ENCODE data around the gene STRIT1. TPM values are rescaled to one million over a fixed set of nuclear protein-coding genes. Genes with fewer than 3 reads are reported as not detected.

STRIT1 gene
- total and polyA plus RNA-seq, 10 of the 15 experiments (the other 5 are each of a cell fraction or from before 2014, with no cell fraction given) = not detected

- no peaks in the 10 kb centered on the region; a peak in 1 of 4 replicates for H3K27me3 ChIP-seq (replicated peaks in 1 of 2; ENCODE audit: control insufficient read depth in 2 of 2, insufficient read depth in 2 of 2, low read length in 1 of 2)
- H3K36me3 ChIP-seq (ENCODE audit: control insufficient read depth in 2 of 2, insufficient read depth in 2 of 2, low read length in 1 of 2) = no peaks in the 10 kb centered on the region
- DNase-seq (ENCODE audit: low read depth, low spot score) (no peak), FAIRE-seq (no peak), ATAC-seq (no peak)
- no peak overlapping the region for H3K9ac ChIP-seq (ENCODE audit: control insufficient read depth, insufficient read depth, low read length)
- H3K4me1 ChIP-seq (ENCODE audit: control insufficient read depth, insufficient read depth, low read length) = no peaks in the 10 kb centered on the region
- RAD21 ChIA-PET (ENCODE audit: unreplicated experiment) = no interaction called here
- POLR2A ChIA-PET = no interaction called here
- no peak overlapping the region for H3K4me2 ChIP-seq (ENCODE audit: control insufficient read depth, insufficient read depth)
- in situ Hi-C loops (cut with MboI) (no loop called here), intact Hi-C loops (cut with micrococcal nuclease; ENCODE audit: unreplicated experiment) (no loop called here)
- H4K20me1 ChIP-seq (ENCODE audit: control insufficient read depth, insufficient read depth) = no peaks in the 10 kb centered on the region
- H3K9me3 ChIP-seq (replicated peaks; ENCODE audit: control insufficient read depth, insufficient read depth, low read length) = no peaks in the 10 kb centered on the region
- TF ChIP-seq WRNIP1 (IDR thresholded peaks at IDR 0.05; ENCODE audit: borderline replicate concordance, low read depth, low read length) = no peak
- no peak for TF ChIP-seq POU2F2 (IDR thresholded peaks at IDR 0.05; ENCODE audit: borderline replicate concordance, low read depth, low read length)
- CTCF ChIA-PET = no interaction called here
- no peak overlapping the region for H3K27ac ChIP-seq (ENCODE audit: control insufficient read depth, insufficient read depth)
- no peak overlapping the region for H2AFZ ChIP-seq (ENCODE audit: control insufficient read depth, low read depth, low read length)
- no TSS peak for BruUV-seq (replicated peaks)
- no peak overlapping the region for H3K4me3 ChIP-seq
- H3K79me2 ChIP-seq (ENCODE audit: control insufficient read depth, insufficient read depth, low read length) = no peaks in the 10 kb centered on the region
- SMC1A ChIA-PET (ENCODE audit: uncharacterized antibody, unreplicated experiment) = no interaction called here
Measured at GRCh38 chr3:155242342-155242741, 51.1 kb downstream of the STRIT1 start.

- in situ Hi-C loops (cut with MboI) = no loop called here
- ChIA-PET POLR2A (no interaction called here), CTCF (no interaction called here), RAD21 (ENCODE audit: unreplicated experiment) (no interaction called here), SMC1A (ENCODE audit: uncharacterized antibody, unreplicated experiment) (interaction anchor here (0.6 kb wide), 1 partner anchor 9 kb away, joined by 3 read pairs; no protein-coding TSS in a partner anchor)
- no peak overlapping the region for H3K9ac ChIP-seq (ENCODE audit: control insufficient read depth, insufficient read depth, low read length)
- ATAC-seq (no peak), FAIRE-seq (no peak), DNase-seq (ENCODE audit: low read depth, low spot score) (no peak)
- no peaks in the 10 kb centered on the region for H3K4me1 ChIP-seq (ENCODE audit: control insufficient read depth, insufficient read depth, low read length)
- intact Hi-C loops (cut with micrococcal nuclease; ENCODE audit: unreplicated experiment) = no loop called here
- no peak overlapping the region for H3K4me2 ChIP-seq (ENCODE audit: control insufficient read depth, insufficient read depth)
- H3K27me3 ChIP-seq (replicated peaks in 1 of 2; ENCODE audit: control insufficient read depth in 2 of 2, insufficient read depth in 2 of 2, low read length in 1 of 2) = no peaks in the 10 kb centered on the region; a peak in 1 of 4 replicates
- WGBS (ENCODE audit: insufficient coverage, insufficient replicate concordance, low lambda C conversion rate, missing lambda C conversion rate) = 29% methylated on average over 4 of the region's 4 CpGs
- no peak overlapping the region for H3K4me3 ChIP-seq
- no peak overlapping the region for H3K27ac ChIP-seq (ENCODE audit: control insufficient read depth, insufficient read depth)
- no peaks in the 10 kb centered on the region for H3K79me2 ChIP-seq (ENCODE audit: control insufficient read depth, insufficient read depth, low read length)
- no peak overlapping the region for H2AFZ ChIP-seq (ENCODE audit: control insufficient read depth, low read depth, low read length)
- no peaks in the 10 kb centered on the region for H4K20me1 ChIP-seq (ENCODE audit: control insufficient read depth, insufficient read depth)
- BruUV-seq (replicated peaks) = no TSS peak
- H3K9me3 ChIP-seq (replicated peaks; ENCODE audit: control insufficient read depth, insufficient read depth, low read length) = no peaks in the 10 kb centered on the region
- no peaks in the 10 kb centered on the region for H3K36me3 ChIP-seq (ENCODE audit: control insufficient read depth in 2 of 2, insufficient read depth in 2 of 2, low read length in 1 of 2)
- TF ChIP-seq YY1 (IDR thresholded peaks at IDR 0.05; ENCODE audit: low read depth, low read length) (no peak), WRNIP1 (IDR thresholded peaks at IDR 0.05; ENCODE audit: borderline replicate concordance, low read depth, low read length) (no peak), E4F1 (IDR thresholded peaks at IDR 0.05; ENCODE audit: borderline replicate concordance, partially characterized antibody) (no peak), ZNF384 (IDR thresholded peaks at IDR 0.05; ENCODE audit: borderline replicate concordance, low read depth, low read length) (no peak), FOS (IDR thresholded peaks at IDR 0.05; ENCODE audit: borderline replicate concordance, extremely low read depth, insufficient read length) (no peak), ATF3 (IDR thresholded peaks at IDR 0.05; ENCODE audit: borderline replicate concordance, extremely low read depth, low read depth, low read length) (no peak), NR2C2 (IDR thresholded peaks at IDR 0.05; ENCODE audit: borderline replicate concordance, control insufficient read depth, insufficient read length, low read depth) (no peak), CBFB (IDR thresholded peaks at IDR 0.05; ENCODE audit: low read depth) (no peak), ZNF24 (IDR thresholded peaks at IDR 0.05) (no peak), IRF3 (IDR thresholded peaks at IDR 0.05) (no peak), NR2F1 (conservative IDR thresholded peaks at IDR 0.05) (no peak), NKRF (conservative IDR thresholded peaks at IDR 0.05) (no peak)
Measured at GRCh38 chr3:155241579-155241978, 51.9 kb downstream of the STRIT1 start.
